ENCODE data around the gene SLC31A1.

- TF ChIP-seq TAF1 (IDR thresholded peaks at IDR 0.05; ENCODE audit: borderline replicate concordance, low read depth, low read length) (no peak), POLR2A (IDR thresholded peaks at IDR 0.05; ENCODE audit: low read depth, low read length) (no peak), POLR2AphosphoS5 (IDR thresholded peaks at IDR 0.05; ENCODE audit: low read depth, low read length) (no peak)
Measured at GRCh38 chr9:113309204-113309813, 88.0 kb downstream of the SLC31A1 start.

Data from GM12892 (cell line).